WI38 (cell line): Measurements from ENCODE around the gene MCU.

ENCODE experiments used
- H3K4me3 ChIP-seq: 2 replicates; pipeline ENCODE4 v1.5.1; 2011; ENCODE audit warnings: low read depth, mild to moderate bottlenecking, control low read depth, low read length
- CTCF ChIP-seq: IDR thresholded peaks from 2 replicates; pipeline ENCODE4 v1.5.1; 2012; ENCODE audit warnings: low read depth, mild to moderate bottlenecking, control low read depth, low read length

MCU gene

GRCh38 chr10:72738486-72738885 is 46.5 kb downstream of the MCU start:
- TF ChIP-seq CTCF = no peak

DNA sequence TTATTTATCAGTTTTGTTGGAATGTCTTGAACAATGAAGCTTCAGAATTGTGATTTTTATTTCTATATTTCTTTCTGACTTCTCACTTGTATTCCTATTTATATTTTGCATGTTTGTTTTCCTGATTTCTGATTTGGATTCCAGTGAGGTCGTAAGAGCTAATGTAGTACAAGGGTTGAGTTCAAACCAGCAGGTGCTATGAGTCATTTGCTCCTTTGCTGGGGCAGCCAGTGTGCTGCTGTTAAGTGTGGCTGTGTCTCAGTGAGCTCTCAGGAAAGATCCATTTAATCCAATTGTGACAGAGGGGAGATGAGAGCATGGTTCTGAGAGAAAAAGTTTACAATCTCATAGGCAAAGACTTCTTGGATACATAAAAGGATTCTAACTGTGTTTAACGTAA is 48.6 kb downstream of the MCU start:
- H3K4me3 ChIP-seq = no peak overlapping the region
- no peak for TF ChIP-seq CTCF

More at GRCh38 chr10:72738486-72738885, 46.5 kb downstream of the MCU start:
- H3K4me3 ChIP-seq = no peak overlapping the region

DNA sequence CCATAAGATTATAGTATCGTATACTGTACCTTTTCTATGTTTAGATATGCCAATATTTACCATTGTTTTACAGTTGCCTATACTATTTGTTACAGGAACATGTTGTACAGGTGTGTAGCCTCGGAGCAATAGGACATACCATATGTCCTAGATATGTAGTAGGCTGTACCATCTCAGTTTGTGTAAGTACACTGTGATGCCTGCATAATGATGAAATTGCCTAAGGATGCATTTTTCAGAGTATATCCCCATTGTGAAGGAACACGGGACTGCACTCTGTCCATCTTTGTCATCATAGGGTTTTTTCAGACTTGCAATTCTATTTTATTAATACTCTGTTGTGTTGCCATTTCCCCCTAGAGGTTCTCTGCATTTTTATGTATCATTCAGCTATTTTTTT is 50.1 kb downstream of the MCU start:
- no peak for TF ChIP-seq CTCF
- H3K4me3 ChIP-seq = no peak overlapping the region

DNA sequence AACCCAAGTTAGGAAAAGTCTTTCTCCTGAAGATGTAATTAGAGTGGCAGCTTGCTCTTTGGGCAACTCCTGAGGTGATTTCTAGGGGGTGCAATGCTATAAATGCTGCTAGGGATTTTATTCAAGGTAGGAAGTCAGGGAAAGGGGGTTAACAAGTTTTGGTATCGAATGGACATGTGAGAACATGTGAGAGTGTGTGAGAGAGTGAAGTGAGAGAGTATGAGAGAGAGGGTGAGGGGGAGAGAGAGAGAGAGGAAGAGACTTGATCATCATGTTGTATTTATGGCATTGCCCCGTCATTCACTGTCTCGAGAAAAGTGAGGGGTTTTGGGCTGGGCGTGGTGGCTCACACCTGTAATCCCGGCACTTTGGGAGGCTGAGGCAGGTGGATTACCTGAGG is 50.9 kb downstream of the MCU start:
- H3K4me3 ChIP-seq = no peak overlapping the region
- TF ChIP-seq CTCF = no peak

- no peak overlapping the region for H3K4me3 ChIP-seq
- no peak for TF ChIP-seq CTCF
Measured at GRCh38 chr10:72744566-72744965, 52.6 kb downstream of the MCU start.

DNA sequence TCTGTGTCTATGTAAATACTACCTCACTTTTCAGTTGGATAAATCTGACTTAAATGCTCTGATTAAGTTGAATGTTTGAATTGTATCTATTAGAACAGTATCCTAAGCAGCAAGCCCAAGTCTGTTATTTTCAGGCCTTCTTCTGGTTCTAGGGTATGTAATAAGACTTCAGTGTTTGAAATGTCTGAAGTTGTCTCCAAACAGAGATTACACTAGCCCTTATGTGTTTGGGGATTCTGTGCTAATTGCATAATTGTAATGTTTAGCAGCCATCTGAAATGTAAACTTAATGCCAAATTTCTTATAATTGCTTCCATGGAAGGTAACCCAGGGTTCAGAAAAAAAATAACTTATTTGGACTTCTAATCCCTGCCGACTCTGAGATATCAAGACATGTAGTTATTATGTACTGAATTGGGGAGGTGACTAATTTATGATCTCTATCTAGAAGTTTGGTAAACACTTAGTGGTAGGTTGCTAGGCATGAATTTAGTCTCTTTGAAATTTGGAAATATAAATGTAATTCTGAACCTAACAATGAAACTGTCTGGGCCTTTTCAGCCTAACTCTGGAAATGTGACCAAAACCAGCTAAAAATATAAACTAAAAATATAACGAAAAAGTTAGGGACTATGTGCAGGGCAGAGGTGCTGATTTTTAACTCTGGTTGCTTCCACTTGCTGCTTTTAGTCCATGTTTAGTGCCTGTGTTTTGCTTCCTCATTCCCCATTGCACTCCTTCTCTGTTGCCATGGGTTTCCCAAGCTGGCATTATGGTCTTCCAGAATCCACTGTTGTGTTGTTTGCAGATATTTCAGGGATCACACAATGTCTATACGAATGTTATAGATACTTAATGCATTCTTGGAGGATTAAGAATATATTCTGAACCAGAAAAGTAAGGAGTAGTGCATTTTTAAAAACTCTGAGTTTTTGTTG is 54.8 kb downstream of the MCU start:
- no peak for TF ChIP-seq CTCF
- H3K4me3 ChIP-seq = no peak overlapping the region

GRCh38 chr10:72747521-72747920 is 55.6 kb downstream of the MCU start:
- no peak overlapping the region for H3K4me3 ChIP-seq
- TF ChIP-seq CTCF = no peak
